Endothelial cell of umbilical vein (primary cell): ENCODE measurements around the gene PPHLN1. TPM values are rescaled to one million over a fixed set of nuclear protein-coding genes. Genes with fewer than 3 reads are reported as not detected.

Experiments used
- BruUV-seq: library from RNA; stranded (reverse); fragments of 400-500 nt; replicated peaks from 2 replicates; lab custom pipeline; 2021; lab: Mats Ljungman, UMichigan
- CTCF ChIA-PET: fragments of 300-600, 350-600 bp; sonication (Branson Sonifier 250); formaldehyde crosslinking; loops from one replicate; lab custom pipeline; 2021; ENCODE audit warnings: antibody characterized with exemption, inconsistent platforms; lab: Charles Lee
- POLR2A ChIA-PET: fragments of 300-600, 350-600 bp; sonication (Branson Sonifier 250); formaldehyde crosslinking; loops from one replicate; lab custom pipeline; 2021; ENCODE audit warnings: antibody characterized with exemption, inconsistent platforms; lab: Charles Lee
- DNase-seq: peaks from one replicate; pipeline ENCODE4 v3.0.0-alpha.2; 2011; ENCODE audit warnings: low read depth, low spot score
- FAIRE-seq: peaks from 2 replicates; lab custom pipeline; 2011; peaks lifted over from hg19 to GRCh38; lab: Jason Lieb, UNC
- H2AFZ ChIP-seq: 2 replicates; pipeline ENCODE4 v1.6.0; 2012; ENCODE audit warnings: low read depth, low read length, control low read depth, inconsistent platforms
- H3K27ac ChIP-seq: 2 replicates; pipeline ENCODE4 v1.5.1; 2011; ENCODE audit warnings: low read depth, mild to moderate bottlenecking, control low read depth, low read length, moderate library complexity; ENCODE audit not compliant: insufficient read depth
- H3K27me3 ChIP-seq, 2 experiments: 2 replicates each; pipeline versions ENCODE4 v1.6.0 to v1.6.1; 2011; ENCODE audit warnings: low read length in 2 of 2, mixed read lengths in 1 of 2; ENCODE audit not compliant: control insufficient read depth in 2 of 2, insufficient read depth in 2 of 2
- H3K36me3 ChIP-seq, 2 experiments: 2 replicates in 1 of 2; 3 replicates in 1 of 2; pipeline ENCODE4 v1.5.1; 2011; ENCODE audit warnings: low read length in 2 of 2, mild to moderate bottlenecking in 1 of 2, moderate library complexity in 1 of 2; ENCODE audit not compliant: control insufficient read depth in 2 of 2, insufficient read depth in 2 of 2; ENCODE audit errors: extremely low read depth in 1 of 2
- H3K4me1 ChIP-seq: 3 replicates; pipeline ENCODE4 v1.5.1; 2011; ENCODE audit warnings: mild to moderate bottlenecking, low read length; ENCODE audit not compliant: control insufficient read depth, insufficient read depth; ENCODE audit errors: extremely low read depth
- H3K4me2 ChIP-seq: 2 replicates; pipeline ENCODE4 v1.6.1; 2011; ENCODE audit warnings: low read length, control low read depth, mixed read lengths; ENCODE audit not compliant: insufficient read depth
- H3K4me3 ChIP-seq, 3 experiments: fragments of 200-600 bp in 1 of 3; sonication (generic), shearing (Covaris generic) in 1 of 3; replicated peaks in 1 of 3; 2 replicates each; pipeline ENCODE4 v1.5.1; 2011 to 2016; ENCODE audit warnings: control low read depth in 3 of 3, low read length in 3 of 3, mild to moderate bottlenecking in 2 of 3, inconsistent platforms in 1 of 3, low read depth in 1 of 3, moderate library complexity in 1 of 3; ENCODE audit not compliant: insufficient read depth in 1 of 3
- H3K79me2 ChIP-seq: 2 replicates; pipeline ENCODE4 v1.6.0; 2012; ENCODE audit warnings: low read length, inconsistent platforms; ENCODE audit not compliant: control insufficient read depth, insufficient read depth
- H3K9ac ChIP-seq: replicated peaks from 2 replicates; pipeline ENCODE3; 2011; ENCODE audit warnings: low read length, control low read depth; ENCODE audit not compliant: insufficient read depth; ENCODE audit errors: extremely low read depth
- H3K9me1 ChIP-seq: replicated peaks from 3 replicates; pipeline ENCODE4 v1.6.0; 2011; ENCODE audit warnings: mild to moderate bottlenecking, low read length; ENCODE audit not compliant: control insufficient read depth, insufficient read depth; ENCODE audit errors: extremely low read depth
- H3K9me3 ChIP-seq: replicated peaks from 2 replicates; pipeline ENCODE4 v1.5.1; 2012; ENCODE audit warnings: low read length, inconsistent platforms; ENCODE audit not compliant: control insufficient read depth, insufficient read depth
- H4K20me1 ChIP-seq: replicated peaks from 2 replicates; pipeline ENCODE3; 2011; ENCODE audit warnings: mild to moderate bottlenecking, low read length; ENCODE audit not compliant: control insufficient read depth, insufficient read depth; ENCODE audit errors: extremely low read depth
- EZH2 ChIP-seq: IDR thresholded peaks from 2 replicates; pipeline ENCODE4 v1.6.1; 2012; ENCODE audit warnings: borderline replicate concordance, low read depth, mild to moderate bottlenecking, moderate library complexity, low read length, inconsistent platforms; ENCODE audit not compliant: severe bottlenecking
- FOS ChIP-seq: IDR thresholded peaks from 2 replicates; pipeline ENCODE4 v1.6.1; 2011; ENCODE audit warnings: mild to moderate bottlenecking, low read length, moderate library complexity, borderline replicate concordance; ENCODE audit not compliant: insufficient read depth
- GATA2 ChIP-seq: IDR thresholded peaks from 2 replicates; pipeline ENCODE4 v1.7.0; 2011; ENCODE audit warnings: low read depth, mild to moderate bottlenecking, moderate library complexity, mixed read lengths, low read length; ENCODE audit not compliant: insufficient read length, insufficient read depth
- JUN ChIP-seq: IDR thresholded peaks from 2 replicates; pipeline ENCODE4 v1.6.1; 2011; ENCODE audit warnings: borderline replicate concordance, low read depth; ENCODE audit not compliant: insufficient read length, insufficient read depth
- MYC ChIP-seq: IDR thresholded peaks from one replicate; pipeline ENCODE4 v1.6.1; 2011; ENCODE audit warnings: mild to moderate bottlenecking, low read depth, low read length
- POLR2A ChIP-seq: IDR thresholded peaks from 2 replicates; pipeline ENCODE4 v1.6.1; 2012; ENCODE audit warnings: low read depth, mild to moderate bottlenecking, control low read depth, low read length
- POLR2AphosphoS5 ChIP-seq: IDR thresholded peaks from 2 replicates; pipeline ENCODE4 v1.6.1; 2012; ENCODE audit warnings: low read depth, mild to moderate bottlenecking, control low read depth, low read length, moderate library complexity; ENCODE audit not compliant: insufficient read depth
- dilution Hi-C: fragments of 300-500 bp; cut with MboI; formaldehyde crosslinking; loops from one replicate; pipeline ENCODE4 v1.15.0; 2019; ENCODE audit warnings: low sequenced_read_pairs; ENCODE audit not compliant: extremely low pct_ligation_motif_present
- intact Hi-C: fragments of 100-400 bp; cut with micrococcal nuclease; formaldehyde crosslinking; loops from one replicate; pipeline ENCODE4 v1.10.0; 2022
- polyA plus RNA-seq, 4 experiments: library from polyadenylated mRNA; depleted of rRNA in 3 of 4; stranded (reverse) in 3 of 4; unstranded in 1 of 4; fragments of >200 nt; gene quantifications; 2 replicates each; pipeline versions ENCODE4 v1.2.1 to v1.2.3, GENCODE V29; 2011 to 2012; ENCODE audit warnings: missing spikeins in 1 of 4
- total RNA-seq: library from RNA; stranded (reverse); gene quantifications from 2 replicates; pipeline ENCODE4 v1.2.3, GENCODE V29; 2021
- TF ChIP-seq, protein P1 (sequence below), 2 donors: IDR thresholded peaks; 1 replicate in 1 of 2; 2 replicates in 1 of 2; pipeline ENCODE4 v1.5.1; 2011; ENCODE audit warnings: low read length in 2 of 2, mild to moderate bottlenecking in 2 of 2, moderate library complexity in 2 of 2, control low read depth in 1 of 2, inconsistent platforms in 1 of 2, low read depth in 1 of 2; ENCODE audit not compliant: insufficient read depth in 1 of 2; ENCODE audit errors: extremely low read depth in 1 of 2
- TF ChIP-seq, protein P2 (sequence below): IDR thresholded peaks from 2 replicates; pipeline ENCODE4 v1.6.1; 2011; ENCODE audit not compliant: insufficient read depth, insufficient read length

The PPHLN1 gene
- total and polyA plus RNA-seq, 2 donors (not counting 3 experiments of a cell fraction or from before 2014, with no cell fraction given): 23.4 to 62.2 TPM

DNA sequence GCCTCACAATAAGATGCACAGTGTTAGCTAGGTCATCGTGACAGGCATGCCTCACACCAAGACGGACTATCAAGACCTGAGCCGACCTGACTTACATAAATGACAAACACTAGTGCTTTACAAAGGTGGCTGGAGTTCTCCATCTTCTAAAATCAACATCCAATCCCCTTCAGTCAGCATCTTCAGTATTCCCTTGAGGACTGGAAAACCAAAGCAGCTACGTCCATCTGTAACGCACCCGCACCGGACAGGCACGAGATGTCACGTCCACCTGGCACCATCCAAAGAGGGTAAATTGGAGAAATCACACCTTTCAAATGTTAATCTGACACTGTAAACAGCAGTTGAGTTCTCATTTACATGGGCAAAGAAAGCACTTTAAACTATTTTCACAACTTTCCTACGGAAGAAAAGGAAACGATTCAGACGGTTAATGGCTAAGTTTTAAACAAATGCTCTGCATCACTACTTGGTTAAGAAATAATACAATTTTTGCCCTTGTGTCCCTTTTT lies 133.4 kb downstream of the PPHLN1 start:
- H3K4me3 ChIP-seq: no peak overlapping the region
- intact Hi-C loops (no loop called here), dilution Hi-C loops (no loop called here)
- no peak overlapping the region for H3K27ac ChIP-seq
- TF ChIP-seq MYC (no peak), POLR2A (no peak), GATA2 (no peak), JUN (no peak), EZH2 (no peak), FOS (no peak), POLR2AphosphoS5 (no peak)
- TF ChIP-seq, protein P1, sequence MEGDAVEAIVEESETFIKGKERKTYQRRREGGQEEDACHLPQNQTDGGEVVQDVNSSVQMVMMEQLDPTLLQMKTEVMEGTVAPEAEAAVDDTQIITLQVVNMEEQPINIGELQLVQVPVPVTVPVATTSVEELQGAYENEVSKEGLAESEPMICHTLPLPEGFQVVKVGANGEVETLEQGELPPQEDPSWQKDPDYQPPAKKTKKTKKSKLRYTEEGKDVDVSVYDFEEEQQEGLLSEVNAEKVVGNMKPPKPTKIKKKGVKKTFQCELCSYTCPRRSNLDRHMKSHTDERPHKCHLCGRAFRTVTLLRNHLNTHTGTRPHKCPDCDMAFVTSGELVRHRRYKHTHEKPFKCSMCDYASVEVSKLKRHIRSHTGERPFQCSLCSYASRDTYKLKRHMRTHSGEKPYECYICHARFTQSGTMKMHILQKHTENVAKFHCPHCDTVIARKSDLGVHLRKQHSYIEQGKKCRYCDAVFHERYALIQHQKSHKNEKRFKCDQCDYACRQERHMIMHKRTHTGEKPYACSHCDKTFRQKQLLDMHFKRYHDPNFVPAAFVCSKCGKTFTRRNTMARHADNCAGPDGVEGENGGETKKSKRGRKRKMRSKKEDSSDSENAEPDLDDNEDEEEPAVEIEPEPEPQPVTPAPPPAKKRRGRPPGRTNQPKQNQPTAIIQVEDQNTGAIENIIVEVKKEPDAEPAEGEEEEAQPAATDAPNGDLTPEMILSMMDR (IDR thresholded peaks at IDR 0.05; ENCODE audit: extremely low read depth in 1 of 2, insufficient read depth in 1 of 2, low read depth in 1 of 2, low read length in 2 of 2): no peak
- TF ChIP-seq, protein P2, sequence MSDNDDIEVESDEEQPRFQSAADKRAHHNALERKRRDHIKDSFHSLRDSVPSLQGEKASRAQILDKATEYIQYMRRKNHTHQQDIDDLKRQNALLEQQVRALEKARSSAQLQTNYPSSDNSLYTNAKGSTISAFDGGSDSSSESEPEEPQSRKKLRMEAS: no peak
- no peaks in the 10 kb centered on the region for H3K9me3 ChIP-seq
- H2AFZ ChIP-seq: no peak overlapping the region
- ChIA-PET CTCF (interaction anchor here (0.8 kb wide), 1 partner anchor 23 kb away, joined by 3 read pairs; no protein-coding TSS in a partner anchor), POLR2A (interaction anchor here (0.6 kb wide), 1 partner anchor 50 kb away, joined by 3 read pairs; no protein-coding TSS in a partner anchor)
- no peak overlapping the region for H3K4me2 ChIP-seq
- H3K79me2 ChIP-seq: peaks cover 22% of the 10 kb centered on the region
- no peak for DNase-seq
- H3K36me3 ChIP-seq: peaks cover 24 to 34% of the 10 kb centered on the region in 2 experiments
- no peak overlapping the region for H3K9ac ChIP-seq
- no peaks in the 10 kb centered on the region for H3K9me1 ChIP-seq
- FAIRE-seq: no peak
- H3K27me3 ChIP-seq: no peaks in the 10 kb centered on the region
- H3K4me1 ChIP-seq: peaks cover 9% of the 10 kb centered on the region
- BruUV-seq: TSS peak; percentile 13
- H4K20me1 ChIP-seq: no peaks in the 10 kb centered on the region
